ENCODE data around the gene POLE.
"Not testable (repeated sequence)": the region's sequence is repeated elsewhere in the genome, so short reads cannot be mapped to it uniquely, and the experiment has no call there.

Gene POLE

DNA sequence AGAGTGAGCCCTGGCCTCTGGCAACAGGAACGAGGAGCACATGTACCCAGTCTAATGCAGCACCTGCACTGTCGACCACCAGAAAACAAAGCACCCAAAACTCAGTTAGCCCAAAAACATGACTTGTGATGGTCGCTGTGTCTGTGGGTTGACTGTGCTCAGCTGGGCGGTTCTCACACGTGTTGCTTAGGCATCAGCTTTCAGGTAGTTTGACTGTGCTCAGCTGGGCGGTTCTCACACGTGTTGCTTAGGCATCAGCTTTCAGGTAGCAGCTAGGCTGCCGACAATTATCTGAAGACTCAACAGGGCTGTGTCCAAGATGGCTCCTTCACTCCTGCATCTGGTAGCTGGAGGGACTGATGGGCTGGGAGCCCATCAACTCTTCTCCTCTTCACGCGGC is 75.5 kb downstream of the POLE start:
- no peak for DNase-seq (ENCODE audit: low spot score)

DNA sequence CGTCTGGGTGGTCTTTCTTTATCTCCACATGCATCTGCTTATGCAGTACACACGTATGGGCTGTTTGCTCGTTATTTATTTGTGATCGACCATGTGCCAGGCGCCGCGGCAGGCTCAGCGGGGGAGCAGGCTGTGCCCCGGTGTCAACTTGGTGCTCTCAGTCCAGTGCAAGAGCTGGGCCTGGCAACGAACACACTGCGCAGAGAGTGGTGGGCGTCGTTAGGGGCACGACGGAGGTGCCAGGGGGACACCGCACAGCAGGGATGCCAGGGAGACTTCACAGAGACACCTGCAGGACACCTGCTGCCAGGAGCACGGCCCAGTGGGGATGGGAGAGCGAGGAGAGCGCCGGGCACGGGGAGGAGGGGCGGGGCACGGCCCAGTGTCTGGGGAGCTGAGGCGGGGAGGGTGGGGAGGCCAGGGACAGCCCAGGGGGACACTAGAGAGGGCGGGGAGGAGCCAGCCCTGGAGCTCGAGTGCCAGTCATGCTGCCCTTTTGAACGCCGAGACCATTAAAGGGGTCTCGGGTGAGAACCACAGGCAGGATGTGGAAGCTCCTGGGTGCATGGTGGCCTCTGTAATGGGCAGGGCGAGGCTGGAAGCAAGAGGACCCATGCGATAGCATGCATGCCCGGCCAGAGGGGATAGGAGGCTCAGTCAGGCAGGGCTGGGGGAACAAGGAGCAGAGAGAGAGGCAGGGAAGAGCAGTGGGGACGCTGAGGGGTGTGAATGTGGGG is 76.1 kb downstream of the POLE start:
- DNase-seq (ENCODE audit: low spot score), result no peak

DNA sequence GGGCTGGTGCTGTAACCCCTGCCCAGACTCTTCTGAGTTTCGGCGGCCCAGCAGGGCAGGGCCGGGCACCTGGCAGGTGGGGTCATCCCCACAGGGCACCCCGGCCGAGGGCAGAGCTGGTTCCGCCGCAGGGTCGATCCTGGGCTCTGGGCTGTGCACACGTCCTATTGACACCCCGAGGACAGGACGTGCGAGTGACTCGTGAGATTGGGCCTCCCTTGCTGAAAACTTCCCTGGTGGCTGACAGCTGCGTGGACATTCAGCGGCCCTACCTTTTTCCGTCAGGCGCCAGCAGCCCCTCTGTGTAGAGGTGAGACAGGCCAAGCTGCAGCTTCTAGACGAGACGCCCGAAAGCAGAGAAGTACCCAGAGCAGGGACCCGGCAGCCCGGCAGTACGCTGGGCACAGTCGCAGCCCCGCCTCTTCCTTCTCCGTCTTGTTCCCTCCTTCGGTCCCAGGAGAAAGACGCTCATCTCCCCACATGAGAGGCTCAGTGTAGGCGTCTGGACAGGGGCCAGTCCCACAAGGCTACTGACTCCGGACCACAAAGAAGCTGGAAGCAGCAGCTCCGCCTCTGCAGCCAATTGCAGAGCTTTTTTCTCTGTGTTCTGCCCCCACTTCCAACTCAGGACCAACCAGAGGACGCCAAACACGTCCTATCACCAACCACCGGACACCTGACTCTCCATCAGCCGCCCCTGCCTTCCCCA is 76.9 kb downstream of the POLE start, which contains the start of gene LRCOL1:
LRCOL1 (minus strand) TSS at position 532 of the 709 bp plus-strand sequence. CDS start 4,331 bp downstream, outside the sequence.
- no peak for DNase-seq (ENCODE audit: low spot score)

DNA sequence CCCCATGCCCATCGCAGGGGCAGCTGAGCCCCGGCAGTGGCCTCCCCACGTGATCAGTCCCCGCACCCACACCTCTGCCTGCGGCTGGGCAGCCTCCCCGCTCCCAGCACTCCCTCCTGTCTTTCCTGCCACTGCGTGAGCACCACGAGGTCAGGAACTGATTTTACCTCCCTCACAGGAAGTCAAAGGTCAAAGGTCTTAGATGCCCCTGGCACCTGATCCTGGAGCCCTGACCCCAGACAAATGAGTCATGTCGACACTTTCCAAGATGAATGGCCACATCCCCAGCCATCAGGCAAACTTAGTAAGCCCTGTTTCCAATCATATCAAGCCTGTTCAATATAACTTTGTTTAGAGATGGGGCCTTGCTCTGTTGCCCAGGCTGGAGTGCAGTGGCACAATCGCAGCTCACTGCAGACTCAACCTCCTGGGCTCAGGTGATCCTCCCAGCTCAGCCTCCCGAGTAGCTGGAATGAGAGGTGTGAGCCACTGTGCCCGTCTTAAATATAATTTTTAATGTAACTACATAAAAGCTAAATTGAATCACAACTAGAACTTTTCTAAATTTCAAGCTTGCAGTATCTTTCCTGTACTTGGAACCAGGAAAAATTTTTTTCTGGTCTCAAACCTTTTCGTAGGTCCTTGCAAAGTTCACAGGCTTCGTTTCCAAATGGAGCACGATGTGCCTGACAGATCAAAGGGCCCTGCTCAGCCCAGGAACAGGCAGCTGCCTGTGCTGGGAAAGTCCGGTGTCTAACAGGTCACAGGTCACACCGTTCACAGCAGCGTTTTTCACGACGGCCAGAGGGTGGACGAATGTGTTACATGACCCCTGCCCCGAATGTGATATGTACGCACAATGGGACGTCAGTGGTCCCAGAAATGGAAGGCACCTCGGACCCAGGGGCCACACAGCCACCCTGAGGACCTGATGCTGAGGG is 78.6 kb downstream of the POLE start:
- DNase-seq (ENCODE audit: low spot score), result no peak

DNA sequence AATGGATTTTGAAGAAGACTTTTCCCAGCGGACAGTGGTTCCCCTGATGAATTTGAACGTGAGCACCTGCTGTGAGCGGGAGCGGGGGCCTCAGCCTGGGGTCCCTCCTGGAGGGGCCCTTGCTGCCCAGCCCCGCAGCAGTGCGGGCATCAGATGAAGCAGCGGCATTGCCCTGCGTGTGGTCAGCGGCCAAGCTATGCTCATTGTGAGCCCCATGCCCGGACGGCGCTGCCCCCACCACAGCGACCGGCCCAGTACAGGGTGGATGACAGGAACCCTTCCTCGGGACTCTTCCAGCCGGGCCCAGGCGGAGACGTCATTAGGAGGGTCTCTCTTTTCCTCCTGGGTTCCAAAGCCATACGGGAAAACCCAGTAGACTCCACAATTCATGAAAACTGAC is 80.2 kb downstream of the POLE start:
- DNase-seq (ENCODE audit: low spot score), result no peak

DNA sequence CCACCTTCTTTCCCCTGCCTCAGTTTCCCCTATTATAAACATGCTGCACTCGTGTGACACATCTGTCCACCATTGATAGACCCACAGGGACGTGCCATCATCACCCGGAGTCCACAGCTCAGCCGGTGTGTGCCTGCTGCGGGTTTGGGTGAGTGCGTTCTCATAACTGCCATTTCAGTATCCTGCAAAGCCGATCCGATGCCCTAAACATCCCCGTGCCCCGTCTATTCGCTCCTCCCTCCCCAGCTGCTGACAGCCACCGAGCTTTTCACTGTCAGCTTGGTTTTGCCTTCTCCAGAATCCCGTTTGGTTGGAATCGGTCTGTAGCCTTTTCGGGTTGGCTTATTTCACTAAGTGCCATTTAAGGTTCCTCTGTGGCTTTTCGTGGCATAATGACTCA is 80.7 kb downstream of the POLE start:
- no peak for DNase-seq (ENCODE audit: low spot score)

DNA sequence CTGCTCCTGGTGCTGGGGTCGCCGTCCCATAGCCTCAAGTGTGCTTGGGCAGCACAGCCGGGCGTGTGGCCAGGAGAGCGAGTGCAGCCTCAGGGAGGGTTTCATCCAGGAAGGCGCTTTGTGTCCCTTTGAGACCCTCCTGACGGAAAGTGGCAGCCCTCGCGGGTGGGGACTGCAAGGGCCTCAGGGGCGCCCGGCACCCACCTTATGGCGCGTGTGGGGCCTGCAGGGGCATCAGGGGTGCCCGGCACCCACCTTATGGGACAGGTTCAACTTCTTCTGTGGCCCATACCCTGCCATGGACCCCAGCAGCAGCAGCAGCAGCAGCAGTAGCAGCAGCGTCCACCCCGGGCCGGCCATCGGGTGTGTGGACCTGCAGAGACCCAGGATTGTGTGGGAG is 81.2 kb downstream of the POLE start:
- no peak for DNase-seq (ENCODE audit: low spot score)

DNA sequence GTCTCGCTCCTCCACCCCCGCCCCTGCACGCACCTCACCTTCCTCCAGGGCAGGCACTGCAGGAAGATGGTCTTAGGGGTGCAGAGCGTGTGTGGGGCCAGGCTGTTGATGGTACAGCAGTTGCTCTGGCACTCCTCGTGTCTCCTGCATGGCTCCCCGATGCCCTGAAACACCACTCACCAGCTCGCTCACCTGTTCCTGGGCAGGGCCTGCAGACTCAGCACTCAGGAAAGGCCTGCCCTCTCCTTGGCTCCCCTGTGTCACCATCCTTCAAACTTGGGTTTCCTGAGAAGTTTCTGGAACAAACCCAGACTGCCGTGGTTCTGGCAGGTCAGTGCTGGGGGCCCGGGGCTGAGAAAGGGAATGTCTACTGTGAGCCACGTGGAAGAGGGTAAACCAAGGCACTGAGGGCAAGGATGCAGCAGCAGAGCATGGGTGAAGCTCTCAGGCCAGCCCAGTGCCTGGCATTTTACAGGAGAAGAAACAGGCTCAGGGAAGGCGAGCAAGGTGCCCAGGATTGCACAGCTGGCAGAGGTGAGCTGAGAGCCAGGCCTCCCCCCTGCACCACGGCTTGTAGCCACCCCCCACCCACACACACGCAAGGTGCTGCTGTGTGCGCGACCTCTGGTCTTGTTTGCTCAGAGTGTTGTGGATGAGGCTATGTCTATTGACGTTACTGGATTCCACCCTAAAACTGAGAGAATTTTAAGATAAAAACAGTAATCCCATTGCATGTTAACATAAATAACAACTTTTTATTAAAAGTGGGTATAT is 82.3 kb downstream of the POLE start:
- no peak for DNase-seq (ENCODE audit: low spot score)

DNA sequence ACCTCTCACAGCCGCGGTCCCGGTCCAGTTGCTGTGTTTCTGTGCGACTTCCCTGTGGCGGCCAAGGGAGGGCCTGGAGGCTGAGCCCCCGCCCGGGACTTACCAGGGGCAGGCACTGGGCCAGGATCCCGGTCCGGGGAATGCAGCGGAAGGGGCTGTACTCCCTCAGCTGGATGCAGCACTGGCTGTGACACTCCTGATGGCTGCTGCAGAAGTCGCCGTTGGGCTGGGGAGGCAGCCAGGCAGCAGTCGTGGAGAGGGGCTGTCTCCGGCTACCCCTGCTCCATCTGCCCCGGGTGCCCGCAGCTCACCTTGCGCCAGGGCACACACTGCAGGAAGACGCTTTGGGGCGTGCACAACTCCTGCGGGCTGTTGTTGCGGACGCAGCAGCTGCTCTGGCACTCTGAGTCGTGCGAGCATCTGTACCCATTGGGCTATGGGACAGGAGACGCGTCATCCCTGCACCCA is 83.0 kb downstream of the POLE start:
- DNase-seq (ENCODE audit: low spot score), result no peak

DNA sequence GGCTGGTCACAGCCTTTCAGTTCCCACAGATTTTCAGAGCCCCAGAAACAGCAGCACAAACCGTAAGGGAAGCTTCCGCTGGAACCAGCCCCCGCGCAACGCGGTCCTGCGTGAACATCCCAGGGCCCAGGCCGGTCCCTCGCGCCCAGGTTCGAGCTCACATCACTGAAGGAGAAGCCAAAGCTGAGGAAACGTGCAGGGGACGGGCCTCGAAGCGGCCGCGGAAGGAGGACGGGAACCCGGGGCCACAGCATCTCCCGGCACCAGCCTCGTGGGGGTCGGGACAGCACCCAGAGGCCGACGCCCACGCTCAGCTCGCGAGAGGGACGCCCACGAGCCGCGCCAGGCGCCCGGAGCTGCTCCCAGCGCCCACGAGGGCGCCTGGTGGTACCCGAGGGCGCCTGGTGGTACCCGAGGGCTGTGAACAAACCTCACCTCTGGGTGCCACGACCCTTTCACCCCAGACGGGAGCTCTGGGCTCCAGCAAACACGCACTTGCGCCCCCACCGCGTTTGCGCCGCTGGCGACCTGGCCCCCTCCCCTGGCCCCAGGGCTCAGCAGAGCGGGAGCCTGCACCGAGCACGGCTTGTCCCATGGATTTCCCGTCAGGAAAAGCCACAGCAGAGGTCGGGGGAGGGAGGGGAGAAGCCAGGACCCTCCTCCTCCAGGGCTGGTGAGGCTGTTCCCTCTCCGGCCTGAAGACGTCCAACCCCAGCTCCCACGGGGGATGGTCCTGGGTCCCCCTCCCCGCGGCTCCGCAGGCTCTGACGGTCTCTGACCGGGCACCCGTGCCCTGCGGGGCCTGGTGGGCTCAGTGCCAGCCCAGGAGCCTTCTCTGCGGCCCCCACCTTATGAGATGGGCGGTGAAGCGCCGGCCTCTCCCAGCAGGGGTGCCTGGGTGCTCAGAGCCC is 83.6 kb downstream of the POLE start:
- DNase-seq (ENCODE audit: low spot score), result no peak

DNA sequence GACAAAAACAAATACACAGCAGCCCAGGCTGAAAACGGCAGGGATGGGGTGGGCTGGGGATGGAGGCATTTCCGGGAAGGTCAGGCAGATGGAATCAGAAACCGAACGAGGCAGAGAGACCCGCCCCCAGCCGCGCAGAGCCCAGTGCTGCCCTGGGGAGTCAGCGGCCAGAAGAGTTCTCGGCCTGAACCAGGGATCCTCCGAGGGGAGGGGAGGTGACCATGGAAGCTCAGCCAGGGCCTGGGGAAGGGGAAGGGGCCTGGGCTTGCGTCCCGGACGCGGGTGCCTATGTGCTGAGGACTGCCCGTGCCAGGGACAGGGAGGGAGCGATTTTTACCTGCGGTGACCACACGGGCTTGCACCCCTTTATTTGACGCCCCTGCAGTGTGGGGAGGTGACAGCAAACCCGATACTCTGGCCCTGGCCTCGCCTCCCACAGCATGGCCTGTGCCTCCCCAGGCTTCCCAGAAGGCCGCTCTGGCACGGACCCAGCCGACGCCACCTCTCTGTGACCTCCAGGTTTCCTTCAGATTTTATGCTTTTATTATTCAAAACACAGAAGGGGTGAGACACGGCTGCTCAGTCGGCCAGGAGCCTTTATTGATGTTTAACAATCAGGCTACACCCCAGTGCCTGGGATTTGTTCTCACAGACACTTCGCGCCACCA is 84.4 kb downstream of the POLE start:
- no peak for DNase-seq (ENCODE audit: low spot score)

DNA sequence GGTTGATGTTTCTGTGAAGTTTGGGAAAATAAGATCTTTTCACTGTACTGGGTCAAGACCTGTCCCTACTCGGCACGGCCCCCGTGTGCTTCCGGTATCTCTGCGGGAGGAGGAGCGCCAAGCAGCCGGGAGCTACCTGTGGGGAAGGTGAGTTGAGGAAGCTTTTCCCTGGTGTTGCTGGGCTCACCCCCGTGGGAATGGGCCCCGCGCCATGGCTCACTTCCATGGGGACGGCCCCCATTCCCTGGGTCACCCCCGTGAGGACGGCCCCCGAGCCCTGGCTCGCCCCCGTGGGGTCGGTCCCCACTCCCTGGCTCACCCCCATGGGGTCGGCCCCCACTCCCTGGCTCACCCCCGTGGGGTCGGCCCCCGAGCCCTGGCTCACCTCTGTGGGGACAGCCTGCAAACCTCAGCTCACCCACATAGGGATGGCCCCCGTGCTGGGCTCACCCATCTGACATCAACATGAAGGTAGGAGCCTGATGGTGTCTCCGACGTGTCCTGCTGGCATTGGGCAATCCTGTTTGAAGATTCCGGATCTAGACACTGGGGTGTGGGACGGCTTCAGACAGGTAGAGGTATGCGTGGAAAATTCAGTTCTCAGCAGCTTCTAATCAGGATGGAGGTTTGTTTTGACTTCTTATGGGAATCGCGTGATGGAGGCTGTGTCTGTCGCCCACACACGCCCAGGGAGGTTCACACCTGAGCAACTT is 85.8 kb downstream of the POLE start:
- no peak for DNase-seq (ENCODE audit: low spot score)

DNA sequence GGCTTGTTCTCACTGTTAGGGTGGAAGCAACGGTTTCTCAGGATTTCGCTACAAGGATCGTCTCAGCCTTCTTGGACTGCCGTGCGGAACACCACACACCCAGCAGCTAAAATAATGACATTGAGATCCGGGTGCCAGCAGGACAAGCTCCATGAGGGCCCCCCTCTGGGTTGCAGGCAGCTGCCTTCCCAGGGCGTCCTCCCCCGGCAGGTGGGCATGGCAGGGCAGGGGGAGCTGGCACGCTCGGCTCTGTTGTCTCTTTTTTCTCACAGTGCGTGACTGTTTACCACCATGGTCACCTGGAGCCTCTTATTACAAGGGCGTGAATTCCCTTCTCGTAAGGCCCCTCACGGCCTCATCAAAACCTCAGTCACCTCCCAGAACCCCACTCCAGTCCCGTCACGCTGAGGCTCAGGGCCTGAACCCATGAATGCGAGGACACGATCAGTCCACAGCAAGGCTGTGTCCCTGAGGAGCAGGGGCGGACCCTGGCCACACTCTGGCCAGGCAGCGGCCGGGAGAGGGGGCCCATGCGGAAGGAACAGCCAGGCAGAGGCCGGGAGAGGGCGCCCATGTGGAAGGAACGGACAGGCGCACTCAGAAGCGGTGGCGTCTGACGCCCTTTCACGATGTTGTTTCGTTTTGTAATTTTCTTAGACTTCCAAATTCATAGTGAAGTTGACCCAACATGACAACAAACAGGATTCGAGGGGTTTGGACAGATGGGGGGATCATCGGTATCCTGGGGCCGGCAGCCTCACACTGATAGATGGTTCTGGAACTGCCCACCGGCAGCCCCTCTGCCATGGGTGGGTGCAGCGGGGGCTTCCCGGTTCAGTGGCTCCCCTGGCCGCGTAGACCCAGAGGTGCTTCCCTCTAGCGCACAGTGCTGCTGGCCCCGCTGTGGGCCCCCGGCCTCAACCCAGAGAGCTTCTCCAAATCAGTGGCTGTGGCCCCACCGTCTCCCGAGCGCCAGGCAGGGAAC is 86.8 kb downstream of the POLE start:
- DNase-seq (ENCODE audit: low spot score), result no peak

DNA sequence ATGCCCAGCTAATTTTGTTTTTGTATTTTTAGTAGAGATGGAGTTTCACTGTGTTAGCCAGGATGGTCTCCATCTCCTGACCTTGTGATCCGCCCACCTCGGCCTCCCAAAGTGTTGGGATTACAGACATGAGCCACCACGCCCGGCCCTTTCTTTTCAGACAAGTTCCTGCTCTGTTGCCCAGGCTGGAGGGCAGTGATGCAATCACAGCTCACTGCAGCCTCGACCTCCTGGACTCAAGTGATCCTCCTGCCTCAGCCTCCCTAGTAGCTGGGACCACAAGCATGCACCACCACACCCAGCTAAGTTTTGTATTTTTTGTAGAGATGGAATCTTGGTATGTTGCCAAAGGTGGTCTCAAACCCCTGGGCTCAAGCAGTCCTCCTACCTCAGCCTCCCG is 87.6 kb downstream of the POLE start:
- DNase-seq (ENCODE audit: low spot score), result not testable (repeated sequence)

DNA sequence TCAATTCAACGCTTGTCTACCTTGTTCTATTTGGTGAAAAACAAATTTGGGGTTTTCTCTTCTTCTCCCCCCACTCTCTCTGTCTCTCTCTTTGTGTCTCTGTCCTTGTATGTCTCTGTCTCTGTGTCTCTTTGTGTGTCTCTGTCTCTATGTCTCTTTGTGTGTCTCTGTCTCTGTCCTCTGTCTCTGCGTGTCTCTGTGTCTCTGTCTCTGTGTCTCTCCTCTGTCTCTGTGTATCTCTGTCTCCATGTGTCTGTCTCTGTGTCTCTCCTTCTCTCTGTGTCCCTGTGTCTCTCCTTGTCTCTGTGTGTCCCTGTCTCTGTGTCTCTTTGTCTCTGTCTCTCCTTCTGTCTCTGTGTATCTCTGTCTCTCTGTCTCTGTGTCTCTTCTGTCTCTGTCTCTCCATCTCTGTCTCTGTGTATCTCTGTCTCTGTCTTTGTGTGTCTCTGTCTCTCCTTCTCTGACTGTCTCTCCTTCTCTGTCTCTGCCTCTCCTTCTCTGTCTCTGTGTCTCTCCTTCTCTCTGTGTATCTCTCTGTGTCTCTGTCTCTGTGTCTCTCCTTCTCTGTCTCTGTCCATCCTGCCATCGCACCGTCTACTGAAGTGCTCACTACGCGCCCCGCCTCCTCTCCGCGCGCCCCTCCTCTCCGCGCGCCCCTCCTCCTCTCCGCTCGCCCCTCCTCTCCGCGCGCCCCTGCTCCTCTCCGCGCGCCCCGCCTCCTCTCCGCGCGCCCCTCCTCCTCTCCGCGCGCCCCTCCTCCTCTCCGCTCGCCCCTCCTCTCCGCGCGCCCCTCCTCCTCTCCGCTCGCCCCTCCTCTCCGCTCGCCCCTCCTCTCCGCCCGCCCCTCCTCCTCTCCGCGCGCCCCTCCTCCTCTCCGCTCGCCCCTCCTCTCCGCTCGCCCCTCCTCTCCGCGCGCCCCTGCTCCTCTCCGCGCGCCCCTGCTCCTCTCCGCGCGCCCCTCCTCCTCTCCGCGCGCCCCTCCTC is 89.5 kb downstream of the POLE start:
- DNase-seq (ENCODE audit: low spot score), result no peak

DNA sequence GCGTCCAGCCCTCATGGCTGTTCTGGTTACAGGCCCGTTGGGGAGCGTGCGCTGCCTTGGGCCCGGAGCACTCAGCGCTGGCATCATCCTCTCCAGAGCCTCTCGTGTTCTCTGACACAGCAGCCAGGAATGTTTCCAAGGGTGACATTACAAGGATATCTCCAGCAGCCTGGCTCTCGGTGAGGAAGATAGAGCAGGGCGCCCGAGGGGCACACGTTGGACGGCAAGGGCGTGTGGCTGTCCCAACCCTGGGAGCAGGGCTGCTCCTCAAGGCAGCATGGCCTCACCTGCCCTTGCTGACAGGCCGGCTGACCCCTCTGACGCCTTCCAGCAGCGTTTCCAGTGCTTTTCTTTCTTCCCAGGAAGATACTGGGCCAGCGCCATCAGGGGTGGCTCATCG is 91.1 kb downstream of the POLE start:
- no peak for DNase-seq (ENCODE audit: low spot score)

DNA sequence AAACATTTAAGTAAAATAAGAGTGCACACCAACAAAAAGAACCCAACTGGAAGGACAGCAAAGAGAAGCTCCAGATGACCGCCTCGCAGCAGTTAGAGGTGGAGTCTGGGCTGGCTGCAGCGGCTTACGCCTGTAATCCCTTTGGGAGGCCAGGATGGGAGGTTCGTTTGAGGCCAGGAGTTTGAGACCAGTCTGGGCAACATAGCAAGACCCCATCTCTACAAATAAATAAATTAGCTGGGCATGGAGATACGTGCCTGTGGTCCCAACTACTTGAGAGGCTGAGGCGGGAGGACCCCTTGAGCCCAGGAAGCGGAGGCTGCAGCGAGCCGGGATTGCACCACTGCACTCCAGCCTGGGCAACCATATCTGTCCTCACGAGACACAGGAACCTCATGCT is 92.0 kb downstream of the POLE start:
- no peak for DNase-seq (ENCODE audit: low spot score)

Data from putamen (tissue), 1 donor.